H1 (cell line): Measurements from ENCODE around the gene SLCO2A1. TPM values are rescaled to one million over a fixed set of nuclear protein-coding genes. Genes with fewer than 3 reads are reported as not detected.

ENCODE experiments used
- CTCF ChIA-PET: fragments of 300-600 bp; sonication (Branson Sonifier 250); formaldehyde crosslinking; loops from one replicate; lab custom pipeline; 2021; ENCODE audit not compliant: partially characterized antibody; lab: Charles Lee
- POLR2A ChIA-PET: fragments of 300-600 bp; sonication (Branson Sonifier 250); formaldehyde crosslinking; loops from one replicate; lab custom pipeline; 2021; ENCODE audit warnings: inconsistent platforms; ENCODE audit not compliant: partially characterized antibody; lab: Charles Lee
- DNase-seq, 2 experiments: peaks; one replicate each; pipeline versions ENCODE4 v3.0.0 to v3.0.0-alpha.2; 2010 to 2022; ENCODE audit warnings: low spot score in 2 of 2, low read depth in 1 of 2, mixed read lengths in 1 of 2
- FAIRE-seq: peaks from 2 replicates; lab custom pipeline; 2011; peaks lifted over from hg19 to GRCh38; lab: Jason Lieb, UNC
- H2AFZ ChIP-seq: 2 replicates; pipeline ENCODE4 v1.8.1; 2012; ENCODE audit warnings: low read length, inconsistent platforms
- H2AK5ac ChIP-seq: 2 replicates; pipeline ENCODE4 v1.6.1; 2013; ENCODE audit warnings: low read depth, low read length
- H2BK120ac ChIP-seq: replicated peaks from 2 replicates; pipeline ENCODE3; 2013; ENCODE audit warnings: low read depth, low read length, inconsistent platforms
- H2BK12ac ChIP-seq: 2 replicates; pipeline ENCODE4 v1.6.1; 2013; ENCODE audit warnings: low read depth, low read length
- H2BK15ac ChIP-seq: 2 replicates; pipeline ENCODE4 v1.6.1; 2013; ENCODE audit warnings: low read length
- H2BK20ac ChIP-seq: 2 replicates; pipeline ENCODE4 v1.6.1; 2013; ENCODE audit warnings: low read length
- H2BK5ac ChIP-seq: 2 replicates; pipeline ENCODE4 v1.6.1; 2013; ENCODE audit warnings: low read depth, low read length
- H3K14ac ChIP-seq: 2 replicates; pipeline ENCODE4 v1.6.1; 2013; ENCODE audit warnings: inconsistent platforms; ENCODE audit not compliant: insufficient read length
- H3K18ac ChIP-seq: 2 replicates; pipeline ENCODE4 v1.6.1; 2013; ENCODE audit warnings: low read length; ENCODE audit errors: extremely low read depth
- H3K23ac ChIP-seq: 2 replicates; pipeline ENCODE4 v1.6.1; 2013; ENCODE audit warnings: inconsistent platforms; ENCODE audit not compliant: insufficient read length
- H3K23me2 ChIP-seq: 2 replicates; pipeline ENCODE4 v1.6.1; 2013; ENCODE audit warnings: low read depth, low read length
- H3K27ac ChIP-seq: 2 replicates; pipeline ENCODE4 v1.6.1; 2011; ENCODE audit warnings: low read depth, low read length, inconsistent platforms
- H3K27me3 ChIP-seq, 4 experiments: replicated peaks in 1 of 4; 1 replicate in 1 of 4; 2 replicates in 3 of 4; pipeline versions ENCODE4 v1.6.1 to v1.8.1; 2011 to 2013; ENCODE audit warnings: low read length in 3 of 4, mild to moderate bottlenecking in 3 of 4, inconsistent platforms in 2 of 4, mixed read lengths in 2 of 4, moderate library complexity in 1 of 4; ENCODE audit not compliant: control insufficient read depth in 3 of 4, insufficient read depth in 3 of 4; ENCODE audit errors: extremely low read depth in 1 of 4
- H3K36me3 ChIP-seq, 4 experiments: 2 replicates each; pipeline versions ENCODE4 v1.6.1 to v1.8.1; 2011 to 2013; ENCODE audit warnings: mild to moderate bottlenecking in 4 of 4, low read length in 3 of 4, moderate library complexity in 2 of 4, control low read depth in 1 of 4, inconsistent platforms in 1 of 4; ENCODE audit not compliant: insufficient read depth in 4 of 4, control insufficient read depth in 2 of 4
- H3K4ac ChIP-seq: replicated peaks from 2 replicates; pipeline ENCODE3; 2013; ENCODE audit warnings: low read length, low read depth, mixed read lengths, inconsistent platforms; ENCODE audit not compliant: insufficient read length
- H3K4me1 ChIP-seq, 4 experiments: replicated peaks in 1 of 4; 1 replicate in 1 of 4; 2 replicates in 3 of 4; pipeline versions ENCODE4 v1.6.1 to v1.8.1; 2011 to 2013; ENCODE audit warnings: low read length in 3 of 4, inconsistent platforms in 2 of 4, mixed read lengths in 1 of 4; ENCODE audit not compliant: insufficient read depth in 4 of 4, control insufficient read depth in 3 of 4
- H3K4me2 ChIP-seq, 2 experiments: 2 replicates each; pipeline versions ENCODE4 v1.6.1 to v1.8.1; 2011 to 2013; ENCODE audit warnings: low read depth in 2 of 2, low read length in 2 of 2, control low read depth in 1 of 2, inconsistent platforms in 1 of 2, mild to moderate bottlenecking in 1 of 2; ENCODE audit not compliant: insufficient read depth in 1 of 2
- H3K4me3 ChIP-seq, 4 experiments: fragments of 200-600, 300-600 bp in 1 of 4; sonication (generic), shearing (Covaris generic), sonication (Bioruptor Twin) in 1 of 4; 2 replicates each; pipeline versions ENCODE4 v1.5.1 to v1.8.1; 2011 to 2016; ENCODE audit warnings: low read length in 4 of 4, low read depth in 3 of 4, control low read depth in 2 of 4, inconsistent platforms in 2 of 4, mild to moderate bottlenecking in 2 of 4, mixed read lengths in 1 of 4, moderate library complexity in 1 of 4; ENCODE audit not compliant: insufficient read depth in 2 of 4; ENCODE audit errors: extremely low read depth in 1 of 4
- H3K56ac ChIP-seq: replicated peaks from 2 replicates; pipeline ENCODE3; 2013; ENCODE audit warnings: low read depth, mild to moderate bottlenecking, mixed read lengths, low read length, inconsistent platforms; ENCODE audit not compliant: insufficient read length
- H3K79me1 ChIP-seq: 2 replicates; pipeline ENCODE4 v1.6.1; 2013; ENCODE audit warnings: low read depth, low read length, control low read depth
- H3K79me2 ChIP-seq, 2 experiments: 2 replicates each; pipeline versions ENCODE4 v1.6.1 to v1.8.1; 2012 to 2013; ENCODE audit warnings: low read length in 2 of 2, mild to moderate bottlenecking in 2 of 2, inconsistent platforms in 1 of 2; ENCODE audit not compliant: insufficient read depth in 2 of 2, control insufficient read depth in 1 of 2
- H3K9ac ChIP-seq, 4 experiments: replicated peaks in 1 of 4; 1 replicate in 1 of 4; 2 replicates in 3 of 4; pipeline versions ENCODE4 v1.6.1 to v1.8.1; 2011 to 2013; ENCODE audit warnings: low read depth in 3 of 4, low read length in 3 of 4, control low read depth in 2 of 4, mild to moderate bottlenecking in 2 of 4, moderate library complexity in 2 of 4, inconsistent platforms in 1 of 4; ENCODE audit errors: extremely low read depth in 1 of 4
- H3K9me3 ChIP-seq, 2 experiments: 2 replicates each; pipeline versions ENCODE4 v1.6.1 to v1.8.1; 2012 to 2013; ENCODE audit warnings: mild to moderate bottlenecking in 2 of 2, moderate library complexity in 2 of 2, control low read depth in 1 of 2, inconsistent platforms in 1 of 2, low read depth in 1 of 2, low read length in 1 of 2, mixed read lengths in 1 of 2; ENCODE audit not compliant: insufficient read depth in 2 of 2
- H4K20me1 ChIP-seq, 2 experiments: replicated peaks in 1 of 2; 2 replicates each; pipeline versions ENCODE3 to v1.8.1; 2011 to 2013; ENCODE audit warnings: inconsistent platforms in 2 of 2, low read length in 2 of 2, mild to moderate bottlenecking in 1 of 2; ENCODE audit not compliant: insufficient read depth in 2 of 2, control insufficient read depth in 1 of 2
- H4K5ac ChIP-seq: 2 replicates; pipeline ENCODE4 v1.6.1; 2013; ENCODE audit warnings: low read length, low read depth, mixed read lengths, inconsistent platforms; ENCODE audit not compliant: insufficient read length
- H4K8ac ChIP-seq: 2 replicates; pipeline ENCODE4 v1.8.0; 2013; ENCODE audit warnings: mild to moderate bottlenecking, moderate library complexity, low read length, inconsistent platforms; ENCODE audit not compliant: insufficient read depth; ENCODE audit errors: extremely low read depth
- H4K91ac ChIP-seq: replicated peaks from 2 replicates; pipeline ENCODE3; 2013; ENCODE audit warnings: low read length, mixed read lengths, inconsistent platforms; ENCODE audit not compliant: insufficient read length
- CHD1 ChIP-seq: IDR thresholded peaks from 2 replicates; pipeline ENCODE4 v1.6.1; 2012; ENCODE audit warnings: low read depth, low read length, improper control_type of control experiment
- EGR1 ChIP-seq: IDR thresholded peaks from 2 replicates; pipeline ENCODE4 v1.6.1; 2011; ENCODE audit warnings: low read depth, low read length, borderline replicate concordance
- TEAD4 ChIP-seq: IDR thresholded peaks from 2 replicates; pipeline ENCODE4 v1.6.1; 2012; ENCODE audit warnings: low read depth, low read length, inconsistent platforms, mixed read lengths
- WGBS, 2 experiments: shearing (Covaris generic) in 1 of 2; methylation state at CpG; one replicate each; pipeline versions ENCODE4 v1.1.6 to v1.1.7; 2013 to 2015; ENCODE audit warnings: low lambda C conversion rate in 2 of 2, mixed read lengths in 2 of 2, inconsistent platforms in 1 of 2, low coverage in 1 of 2, missing lambda C conversion rate in 1 of 2; ENCODE audit not compliant: insufficient replicate concordance in 2 of 2, insufficient coverage in 1 of 2, insufficient read length in 1 of 2; ENCODE audit errors: extremely low coverage in 1 of 2, missing lambda C conversion rate in 1 of 2; 5-methylcytosine and 5-hydroxymethylcytosine counted together
- polyA plus RNA-seq, 7 experiments: library from polyadenylated mRNA; depleted of rRNA in 3 of 7; stranded (reverse) in 5 of 7; unstranded in 2 of 7; fragments of >200 nt in 5 of 7; fragments of 200-250 nt in 2 of 7; gene quantifications; 1 replicate in 5 of 7; 2 replicates in 1 of 7; 4 replicates in 1 of 7; pipeline versions ENCODE4 v1.2.1 to v1.2.3, GENCODE V29; 2011 to 2013; ENCODE audit warnings: missing spikeins in 2 of 7, mixed read lengths in 2 of 7
- total RNA-seq: library from RNA; stranded (reverse); fragmentation: NEBNext Ultra II Directional; extraction: Animal tissue kit (Norgen Biotek cat#: 25700); gene quantifications from 2 replicates; pipeline ENCODE4 v1.2.1, GENCODE V29; 2021

Gene SLCO2A1
- total and polyA plus RNA-seq, 2 of the 8 experiments (the other 6 are each of a cell fraction or from before 2014, with no cell fraction given) = 1.1 to 2.3 TPM

- FAIRE-seq = no peak
- Histone ChIP-seq H4K5ac (no peak overlapping the region), H3K36me3 (no peaks in the 10 kb centered on the region), H3K27me3 (no peaks in the 10 kb centered on the region), H3K9me3 (no peaks in the 10 kb centered on the region), H3K79me1 (no peaks in the 10 kb centered on the region), H3K23me2 (peaks cover 2% of the 10 kb centered on the region; the same call in 1 of the 2 replicates), H2BK20ac (no peak overlapping the region), H2AFZ (no peak overlapping the region), H4K91ac (no peak overlapping the region), H2BK120ac (no peak overlapping the region), H3K4me3 (no peak overlapping the region), H3K79me2 (no peaks in the 10 kb centered on the region), H3K4ac (no peak overlapping the region), H4K8ac (no peak overlapping the region), H3K18ac (no peak overlapping the region), H4K20me1 (no peaks in the 10 kb centered on the region), H2AK5ac (no peak overlapping the region)
- POLR2A ChIA-PET = no interaction called here
- TF ChIP-seq CHD1 (no peak), EGR1 (no peak), TEAD4 (no peak)
- TF ChIP-seq, all 59 proteins: peak for 0
- H3K4me1 ChIP-seq = peaks cover 0 to 13% (median 7%) of the 10 kb centered on the region in 4 experiments; a peak in 5 of 7 replicates
- H3K23ac ChIP-seq = no peak overlapping the region
- no peak overlapping the region for H2BK5ac ChIP-seq
- WGBS, 2 experiments = 92% methylated on average over 13 of the region's 13 CpGs; no CpG with 5 or more reads in 1 of the 2 experiments
- H2BK15ac ChIP-seq = no peak overlapping the region
- no peak overlapping the region for H3K9ac ChIP-seq
- no peak for DNase-seq
- H3K56ac ChIP-seq = no peak overlapping the region
- H3K4me2 ChIP-seq = no peak overlapping the region
- CTCF ChIA-PET = interaction anchor here (1.4 to 3.8 kb wide), 4 partner anchors 20 to 268 kb away, joined by 4 to 11 read pairs (median 4); no protein-coding TSS in a partner anchor
- no peak overlapping the region for H3K27ac ChIP-seq
- no peak overlapping the region for H2BK12ac ChIP-seq
- no peak overlapping the region for H3K14ac ChIP-seq
Observed at GRCh38 chr3:133944641-133945380, 84.9 kb downstream of the SLCO2A1 start.
